Thoracic aorta (tissue), 2 donors: ENCODE data around the gene SCN1B. TPM values are rescaled to one million over a fixed set of nuclear protein-coding genes. Genes with fewer than 3 reads are reported as not detected.

Experiments
- ATAC-seq: fragments of 150-250 bp; one replicate; pipeline ENCODE4 v1.8.0; 2017; ENCODE audit warnings: low read depth; ENCODE audit not compliant: insufficient number of reproducible peaks, low FRiP score
- DNase-seq: peaks from one replicate; pipeline ENCODE4 v3.0.0-alpha.2; 2020; ENCODE audit warnings: low spot score
- H3K27ac ChIP-seq, 2 donors: fragments of 200-600 bp; sonication (generic); 1 replicate in 1 of 2; 2 replicates in 1 of 2; pipeline ENCODE4 v1.5.1; 2016; ENCODE audit warnings: mild to moderate bottlenecking in 2 of 2, moderate library complexity in 2 of 2
- H3K27me3 ChIP-seq: fragments of 200-600 bp; sonication (generic); replicated peaks from 2 replicates; pipeline ENCODE4 v1.6.0; 2016; ENCODE audit warnings: mild to moderate bottlenecking; ENCODE audit not compliant: insufficient read depth
- H3K36me3 ChIP-seq: fragments of 200-600 bp; sonication (generic); one replicate; pipeline ENCODE4 v1.5.1; 2016
- H3K4me1 ChIP-seq, 2 donors: fragments of 200-600 bp; sonication (generic); 1 replicate in 1 of 2; 2 replicates in 1 of 2; pipeline versions ENCODE4 v1.5.1 to v1.6.0; 2016; ENCODE audit warnings: low read depth in 2 of 2, mild to moderate bottlenecking in 1 of 2; ENCODE audit not compliant: control insufficient read depth in 1 of 2
- H3K4me3 ChIP-seq: fragments of 200-600 bp; sonication (generic); 2 replicates; pipeline ENCODE4 v1.5.1; 2016; ENCODE audit warnings: mild to moderate bottlenecking
- H3K9me3 ChIP-seq: fragments of 200-600 bp; sonication (generic); 2 replicates; pipeline ENCODE4 v1.5.1; 2016
- CTCF ChIP-seq: fragments of 200-600 bp; sonication (generic); IDR thresholded peaks from one replicate; pipeline ENCODE4 v1.5.1; 2019; ENCODE audit warnings: antibody characterized with exemption
- total RNA-seq, 2 donors: library from RNA; depleted of rRNA; stranded (reverse); fragments of >200 nt; gene quantifications; one replicate each; pipeline versions ENCODE4 v1.1.0 to v1.2.3, GENCODE V29; 2016

SCN1B gene
- total RNA-seq, 2 donors from 2014 or later: 25.1 to 26.0 TPM

GRCh38 chr19:35089554-35089953 is 59.3 kb downstream of the SCN1B start:
- no peaks in the 10 kb centered on the region for H3K36me3 ChIP-seq

More at GRCh38 chr19:35089554-35089953, 59.3 kb downstream of the SCN1B start:
- ATAC-seq (no peak), DNase-seq (no peak)
- no peak overlapping the region for H3K27ac ChIP-seq
- H3K4me1 ChIP-seq: peaks cover 0 to 5% of the 10 kb centered on the region in 2 donors
- H3K4me3 ChIP-seq: no peak overlapping the region
- no peaks in the 10 kb centered on the region for H3K27me3 ChIP-seq
- TF ChIP-seq CTCF: no peak
- no peaks in the 10 kb centered on the region for H3K9me3 ChIP-seq

Other genes with a start within 250 kb of the SCN1B start
- gene ZNF30, start 103.6 kb upstream of the SCN1B start, total RNA-seq: 1 to 10 TPM; 1.5 to 1.7 TPM
- gene ZNF792, start 66.2 kb upstream of the SCN1B start, total RNA-seq: 1 to 10 TPM; 5.5 to 8.5 TPM
- 10 to 100 TPM; 42.9 to 83.5 TPM for gene GRAMD1A, start 30.1 kb upstream of the SCN1B start, total RNA-seq
- gene HPN, start 11.3 kb downstream of the SCN1B start, total RNA-seq: 1 to 10 TPM in 1 of 2 donors, under 1 TPM in 1; 0.35 to 5.4 TPM
- 1 to 10 TPM in 1 of 2 donors, under 1 TPM in 1; 0.68 to 6.4 TPM for gene FXYD3, start 85.4 kb downstream of the SCN1B start, total RNA-seq
- gene LGI4, start 104.6 kb downstream of the SCN1B start, total RNA-seq: 10 to 100 TPM in 1 of 2 donors, 1 to 10 TPM in 1; 7.9 to 17.4 TPM
- 10 to 100 TPM; 50.7 to 65.8 TPM for gene FXYD1, start 108.4 kb downstream of the SCN1B start, total RNA-seq
- not detected for gene FXYD7, start 112.8 kb downstream of the SCN1B start, total RNA-seq
- gene FXYD5, start 124.3 kb downstream of the SCN1B start, total RNA-seq: 100 to 1,000 TPM in 1 of 2 donors, 10 to 100 TPM in 1; 65.0 to 106 TPM
- gene FAM187B, start 198.3 kb downstream of the SCN1B start, total RNA-seq: not detected
- 1 to 10 TPM; 7.6 to 9.3 TPM for gene LSR, start 218.5 kb downstream of the SCN1B start, total RNA-seq
- 100 to 1,000 TPM in 1 of 2 donors, 10 to 100 TPM in 1; 90.4 to 143 TPM for gene USF2, start 238.5 kb downstream of the SCN1B start, total RNA-seq